ENCODE measurements around the gene MAP2K1.
A peak's percentile ranks its signal among the peaks of the same experiment; 100 is the strongest.
"Not testable (repeated sequence)": the region's sequence is repeated elsewhere in the genome, so short reads cannot be mapped to it uniquely, and the experiment has no call there.

Gene MAP2K1

GRCh38 chr15:66476535-66476934, 89.8 kb downstream of the MAP2K1 start:
- DNase-seq (ENCODE audit: low spot score), result no peak

GRCh38 chr15:66477011-66477410, 90.3 kb downstream of the MAP2K1 start:
- no peak for DNase-seq (ENCODE audit: low spot score)

- no peak for DNase-seq (ENCODE audit: low spot score)
Measured at GRCh38 chr15:66480267-66480666, 93.6 kb downstream of the MAP2K1 start.

- DNase-seq (ENCODE audit: low spot score), result no peak
Measured at GRCh38 chr15:66481107-66481856, 94.6 kb downstream of the MAP2K1 start.

GRCh38 chr15:66482539-66482938, 95.8 kb downstream of the MAP2K1 start:
- no peak for DNase-seq (ENCODE audit: low spot score)

- no peak for DNase-seq (ENCODE audit: low spot score)
Measured at GRCh38 chr15:66483131-66483566, 96.4 kb downstream of the MAP2K1 start.

- no peak for DNase-seq (ENCODE audit: low spot score)
Measured at GRCh38 chr15:66484539-66485112, 97.9 kb downstream of the MAP2K1 start.

GRCh38 chr15:66486887-66487286, 100.2 kb downstream of the MAP2K1 start:
- DNase-seq (ENCODE audit: low spot score), result no peak

GRCh38 chr15:66488525-66488924, 101.8 kb downstream of the MAP2K1 start:
- DNase-seq (ENCODE audit: low spot score), result no peak

GRCh38 chr15:66489179-66489791, 102.6 kb downstream of the MAP2K1 start:
- DNase-seq (ENCODE audit: low spot score), result no peak

- DNase-seq (ENCODE audit: low spot score), result no peak
Measured at GRCh38 chr15:66491846-66492245, 105.1 kb downstream of the MAP2K1 start.

GRCh38 chr15:66494262-66494661, 107.5 kb downstream of the MAP2K1 start:
- DNase-seq (ENCODE audit: low spot score), result no peak

GRCh38 chr15:66496951-66497501, 110.3 kb downstream of the MAP2K1 start:
- peak; percentile 61 for DNase-seq (ENCODE audit: low spot score)

GRCh38 chr15:66497502-66498455, 111.1 kb downstream of the MAP2K1 start, which contains the start of gene SNAPC5:
TSS of gene SNAPC5 (minus strand) at chr15:66497762. CDS start at chr15:66497731, 31 bp downstream.
- peak; percentile 95 for DNase-seq (ENCODE audit: low spot score)

- DNase-seq (ENCODE audit: low spot score), result peak; percentile 75
Measured at GRCh38 chr15:66498501-66499386, 112.0 kb downstream of the MAP2K1 start.

GRCh38 chr15:66500346-66500745, 113.6 kb downstream of the MAP2K1 start:
- not testable (repeated sequence) for DNase-seq (ENCODE audit: low spot score)

- no peak for DNase-seq (ENCODE audit: low spot score)
Measured at GRCh38 chr15:66502491-66502890, 115.8 kb downstream of the MAP2K1 start.

GRCh38 chr15:66503041-66503648, 116.4 kb downstream of the MAP2K1 start:
- peak; percentile 75 for DNase-seq (ENCODE audit: low spot score)

- DNase-seq (ENCODE audit: low spot score), result no peak
Measured at GRCh38 chr15:66503780-66504562, 117.3 kb downstream of the MAP2K1 start.

Data from RKO (cell line).